ENCODE measurements around the gene LRRC26. TPM values are rescaled to one million over a fixed set of nuclear protein-coding genes. Genes with fewer than 3 reads are reported as not detected.
"Not testable (repeated sequence)": the region's sequence is repeated elsewhere in the genome, so short reads cannot be mapped to it uniquely, and the experiment has no call there.

LRRC26 gene
- polyA plus RNA-seq, 4 donors, result 0.12 to 0.29 (median 0.17) TPM; not detected in 1

DNA sequence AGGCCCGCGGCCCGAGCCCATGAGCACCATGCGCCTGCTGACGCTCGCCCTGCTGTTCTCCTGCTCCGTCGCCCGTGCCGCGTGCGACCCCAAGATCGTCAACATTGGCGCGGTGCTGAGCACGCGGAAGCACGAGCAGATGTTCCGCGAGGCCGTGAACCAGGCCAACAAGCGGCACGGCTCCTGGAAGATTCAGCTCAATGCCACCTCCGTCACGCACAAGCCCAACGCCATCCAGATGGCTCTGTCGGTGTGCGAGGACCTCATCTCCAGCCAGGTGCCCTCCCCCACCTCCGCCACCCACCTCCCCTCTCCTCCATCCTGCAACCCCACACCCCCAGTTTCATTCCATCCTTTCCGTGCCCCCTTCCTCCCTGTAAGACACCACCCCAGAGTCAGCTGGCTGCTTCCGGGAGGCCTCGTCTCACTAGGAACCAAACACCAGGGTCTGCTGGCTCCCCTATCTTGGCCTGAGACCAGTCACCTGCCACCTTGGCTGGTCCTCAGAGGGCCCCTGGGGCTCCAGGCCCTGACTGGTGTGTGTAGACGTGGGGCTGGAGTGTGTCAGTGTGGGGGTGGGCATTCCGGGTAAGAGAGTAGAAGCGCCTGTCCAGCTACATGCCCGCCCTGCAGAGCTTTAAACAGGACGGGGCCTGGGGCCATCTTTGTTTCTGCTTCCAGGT is 30.2 kb downstream of the LRRC26 start:
- DNase-seq (ENCODE audit: low read depth in 4 of 4, low spot score in 2 of 4), result no peak

DNA sequence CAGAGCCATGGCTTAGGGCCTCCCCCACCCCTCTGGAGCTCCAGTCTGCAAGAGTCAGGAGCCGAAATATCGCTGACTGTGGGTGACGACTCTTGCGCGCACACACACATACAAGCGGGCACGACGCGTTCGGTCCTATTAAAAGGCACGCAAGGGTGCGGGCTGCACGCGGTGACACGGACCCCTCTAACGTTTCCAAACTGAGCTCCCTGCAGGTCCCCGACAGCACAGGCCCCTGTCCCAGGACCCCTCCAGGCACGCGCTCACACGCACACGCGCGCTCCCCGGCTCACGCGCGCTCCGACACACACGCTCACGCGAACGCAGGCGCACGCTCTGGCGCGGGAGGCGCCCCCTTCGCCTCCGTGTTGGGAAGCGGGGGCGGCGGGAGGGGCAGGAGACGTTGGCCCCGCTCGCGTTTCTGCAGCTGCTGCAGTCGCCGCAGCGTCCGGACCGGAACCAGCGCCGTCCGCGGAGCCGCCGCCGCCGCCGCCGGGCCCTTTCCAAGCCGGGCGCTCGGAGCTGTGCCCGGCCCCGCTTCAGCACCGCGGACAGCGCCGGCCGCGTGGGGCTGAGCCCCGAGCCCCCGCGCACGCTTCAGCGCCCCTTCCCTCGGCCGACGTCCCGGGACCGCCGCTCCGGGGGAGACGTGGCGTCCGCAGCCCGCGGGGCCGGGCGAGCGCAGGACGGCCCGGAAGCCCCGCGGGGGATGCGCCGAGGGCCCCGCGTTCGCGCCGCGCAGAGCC is 31.0 kb downstream of the LRRC26 start, which contains the start of gene GRIN1:
Gene GRIN1 (plus strand): TSS at position 433 of the 746 bp plus-strand sequence. CDS start 333 bp downstream, outside the sequence.
- DNase-seq (ENCODE audit: low read depth in 4 of 4, low spot score in 2 of 4), result no peak

DNA sequence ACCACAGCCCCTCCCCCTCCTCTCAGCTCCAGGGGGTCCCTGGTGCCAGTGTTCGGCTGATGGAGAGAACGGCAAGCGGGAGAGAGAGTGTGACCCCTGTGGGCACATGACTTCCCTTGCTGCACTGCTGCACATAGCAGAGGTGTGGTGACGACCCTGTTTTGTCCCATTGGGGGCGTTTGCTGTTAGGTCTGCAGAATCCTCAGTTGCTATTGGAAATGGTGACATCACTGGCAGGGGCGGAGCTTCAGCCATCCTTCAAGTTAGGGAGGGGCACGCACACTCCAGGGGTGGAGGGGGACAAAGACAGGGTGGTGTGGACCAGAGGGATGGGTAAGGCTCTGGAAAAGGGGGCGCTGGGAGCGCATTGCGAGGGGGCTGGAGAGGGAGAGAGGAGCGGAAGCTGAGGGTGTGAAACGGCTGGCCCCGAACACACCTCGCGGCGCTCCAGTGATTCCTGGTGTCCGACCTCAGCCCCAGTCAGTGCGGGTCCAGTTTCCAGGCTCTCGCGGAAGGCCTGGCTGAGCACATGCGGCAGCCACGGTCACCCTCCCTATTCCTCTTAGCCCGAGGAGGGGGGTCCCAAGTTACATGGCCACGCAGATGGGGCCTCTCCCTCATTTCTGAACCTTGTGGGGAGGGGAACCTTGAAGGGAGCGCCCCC is 31.7 kb downstream of the LRRC26 start:
- no peak for DNase-seq (ENCODE audit: low read depth in 4 of 4, low spot score in 2 of 4)

DNA sequence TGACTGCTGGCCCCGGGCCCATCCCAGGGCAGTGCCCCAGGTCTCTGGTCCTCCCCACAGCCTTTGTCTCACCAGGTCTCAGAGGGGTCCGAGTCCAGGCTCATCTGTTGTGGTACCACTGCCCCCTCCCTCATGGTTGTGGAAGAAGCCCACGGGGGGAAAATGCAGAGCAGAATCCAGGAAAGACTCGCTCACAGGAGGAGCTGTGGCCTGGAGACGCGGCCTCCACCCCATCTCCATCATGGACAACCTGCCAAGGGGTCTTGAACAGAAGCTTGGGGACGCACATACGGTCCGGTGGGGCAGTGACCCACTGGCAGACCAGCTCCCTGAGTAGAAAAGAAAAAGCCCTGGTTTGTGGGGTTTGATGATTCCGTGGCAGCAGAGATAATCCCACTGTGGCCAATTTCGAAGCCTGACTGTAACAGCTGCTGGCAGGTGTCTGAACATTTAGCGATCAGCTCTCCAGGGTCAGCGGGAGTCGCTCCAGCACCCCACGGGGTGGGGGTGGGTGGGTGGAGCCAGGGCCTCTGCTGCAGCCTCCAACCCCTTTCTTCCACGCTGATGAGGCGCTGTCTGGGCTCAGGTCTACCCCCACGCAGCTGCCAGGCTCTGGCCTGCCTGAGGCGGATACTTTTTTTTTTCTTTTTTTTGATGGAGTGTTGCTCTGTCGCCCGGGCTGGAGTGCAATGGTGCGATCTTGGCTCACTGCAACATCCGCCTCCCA is 32.8 kb downstream of the LRRC26 start:
- DNase-seq (ENCODE audit: low read depth in 4 of 4, low spot score in 2 of 4), result no peak

DNA sequence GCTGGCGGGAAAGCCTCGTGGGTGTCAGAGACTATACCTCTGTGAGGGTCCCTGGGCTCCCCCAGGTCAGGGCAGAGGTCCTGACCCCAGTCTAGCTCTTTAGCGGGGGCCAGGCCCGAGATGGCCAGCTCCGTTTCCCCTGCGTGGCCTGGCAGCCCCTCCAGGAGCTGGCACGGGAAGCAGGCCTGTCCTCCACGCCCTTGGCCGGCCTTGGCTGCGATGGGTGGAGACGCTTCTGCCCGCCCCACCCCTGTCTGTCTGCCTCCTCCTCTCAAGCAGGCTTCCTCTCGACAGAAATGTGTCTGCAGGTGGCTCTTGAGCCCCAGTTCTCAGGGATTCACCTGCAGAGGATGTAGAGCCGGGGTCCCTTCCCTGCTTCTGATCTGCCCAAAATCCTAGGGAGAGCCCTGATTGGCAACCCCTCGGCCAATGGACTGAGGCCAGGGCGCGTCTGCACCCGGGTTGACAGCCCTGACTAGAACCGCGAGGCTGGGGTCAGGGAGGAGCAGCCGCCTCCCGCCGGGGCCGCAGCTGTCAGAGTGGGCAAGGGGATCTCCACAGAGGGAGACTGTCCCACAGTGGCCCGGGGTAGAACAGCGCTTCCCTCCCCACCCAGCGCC is 33.5 kb downstream of the LRRC26 start:
- DNase-seq (ENCODE audit: low read depth in 4 of 4, low spot score in 2 of 4), result no peak

DNA sequence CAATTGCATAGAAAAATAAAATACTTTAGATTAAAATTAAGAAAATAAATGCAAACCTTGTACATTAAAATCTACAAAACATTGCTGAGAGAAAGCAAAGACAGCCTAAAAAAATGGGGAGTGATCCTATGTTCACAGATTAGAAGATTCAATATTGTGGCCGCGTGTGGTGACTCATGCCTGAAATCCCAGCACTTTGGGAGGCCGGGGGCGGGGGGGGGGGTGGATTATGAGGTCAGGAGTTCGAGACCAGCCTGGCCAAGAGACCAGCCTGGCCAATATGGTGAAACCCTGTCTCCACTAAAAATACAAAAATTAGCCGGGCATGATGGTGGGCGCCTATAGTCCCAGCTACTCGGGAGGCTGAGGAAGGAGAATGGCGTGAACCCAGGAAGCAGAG is 34.7 kb downstream of the LRRC26 start:
- not testable (repeated sequence) for DNase-seq (ENCODE audit: low read depth in 4 of 4, low spot score in 2 of 4)

DNA sequence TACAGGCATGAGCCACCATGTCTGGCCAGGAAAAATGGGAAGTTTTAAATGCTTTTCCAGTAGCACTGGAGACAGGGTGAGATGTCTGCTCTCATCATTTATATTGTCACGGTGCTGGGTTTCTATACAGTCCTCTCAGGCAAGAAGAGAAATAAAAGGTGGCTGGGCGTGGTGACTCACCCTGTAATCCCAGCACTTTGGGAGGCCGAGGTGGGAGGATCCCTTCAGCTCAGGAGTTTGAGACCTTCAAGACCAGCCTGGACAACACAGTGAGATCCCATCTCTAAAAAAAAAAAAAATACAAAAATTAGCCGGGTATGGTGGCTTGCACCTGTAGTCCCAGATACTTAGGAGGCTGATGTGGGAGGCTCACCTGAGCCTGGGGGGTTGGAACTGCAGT is 35.7 kb downstream of the LRRC26 start:
- DNase-seq (ENCODE audit: low read depth in 4 of 4, low spot score in 2 of 4), result no peak

DNA sequence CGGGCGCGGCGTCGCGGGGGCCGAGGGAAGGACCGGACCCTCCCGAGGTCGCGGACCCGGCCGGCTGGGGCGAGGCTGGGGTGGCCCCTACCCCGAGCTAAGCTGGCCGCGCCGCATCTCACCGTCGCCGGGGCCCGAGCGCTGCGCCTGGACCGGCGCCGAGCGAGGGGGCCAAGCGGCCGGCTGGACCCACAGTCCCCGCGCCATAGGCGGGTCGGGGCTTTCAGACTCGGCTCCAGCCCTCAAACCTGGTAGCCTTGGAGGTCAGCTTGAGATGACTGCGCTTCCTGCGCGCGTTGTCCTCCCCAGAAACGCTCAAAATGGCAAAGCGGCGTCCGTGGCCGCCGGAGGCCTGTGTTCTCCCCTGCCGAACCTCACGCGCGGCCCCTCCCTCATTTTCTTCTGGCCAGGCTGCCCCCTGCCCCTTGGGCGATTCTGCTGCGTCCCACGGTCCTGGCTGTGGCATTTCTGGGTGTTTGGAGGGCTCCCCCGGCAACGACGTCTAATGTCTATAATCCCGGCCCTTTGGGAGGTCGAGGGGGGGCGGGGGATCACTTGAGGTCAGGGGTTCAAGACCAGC is 39.6 kb downstream of the LRRC26 start:
- no peak for DNase-seq (ENCODE audit: low read depth in 4 of 4, low spot score in 2 of 4)

DNA sequence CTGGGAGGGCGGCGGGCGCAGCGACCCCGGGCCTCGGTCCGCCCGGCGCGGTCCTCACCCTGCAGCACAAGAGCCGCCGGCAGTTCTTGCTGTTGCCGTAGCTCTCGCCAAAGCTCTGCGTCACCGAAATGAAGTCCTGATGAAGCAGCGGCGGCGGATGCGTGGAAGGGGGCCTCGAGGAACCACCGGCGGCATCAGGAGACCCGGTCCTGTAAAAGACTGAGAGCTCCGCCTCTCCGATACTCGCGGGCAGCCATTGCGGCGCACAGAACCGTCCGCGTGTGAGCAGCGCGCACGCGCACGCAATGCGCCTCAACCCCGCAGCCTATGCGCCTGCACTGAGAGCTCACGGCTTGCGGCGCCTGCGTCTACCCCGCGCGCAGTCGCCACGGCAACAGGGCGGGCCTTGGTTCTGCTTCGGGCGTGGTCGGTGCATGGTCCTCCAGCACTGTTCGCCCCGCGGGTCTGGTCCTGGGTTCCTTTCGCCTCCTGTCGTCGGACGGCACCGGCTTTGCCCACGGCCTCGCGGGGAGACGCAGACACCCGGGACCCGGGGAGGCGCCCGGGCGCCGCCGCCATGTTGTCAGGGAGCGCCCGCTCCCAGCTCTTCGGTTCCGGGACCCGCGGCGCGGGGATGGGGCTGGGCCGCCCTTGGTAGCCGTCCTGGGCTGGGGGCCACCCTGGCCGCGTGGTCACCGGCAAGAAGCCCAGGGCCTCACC is 40.2 kb downstream of the LRRC26 start:
- DNase-seq (ENCODE audit: low read depth in 4 of 4, low spot score in 2 of 4), result peak; percentile 47 to 81 (median 70)

DNA sequence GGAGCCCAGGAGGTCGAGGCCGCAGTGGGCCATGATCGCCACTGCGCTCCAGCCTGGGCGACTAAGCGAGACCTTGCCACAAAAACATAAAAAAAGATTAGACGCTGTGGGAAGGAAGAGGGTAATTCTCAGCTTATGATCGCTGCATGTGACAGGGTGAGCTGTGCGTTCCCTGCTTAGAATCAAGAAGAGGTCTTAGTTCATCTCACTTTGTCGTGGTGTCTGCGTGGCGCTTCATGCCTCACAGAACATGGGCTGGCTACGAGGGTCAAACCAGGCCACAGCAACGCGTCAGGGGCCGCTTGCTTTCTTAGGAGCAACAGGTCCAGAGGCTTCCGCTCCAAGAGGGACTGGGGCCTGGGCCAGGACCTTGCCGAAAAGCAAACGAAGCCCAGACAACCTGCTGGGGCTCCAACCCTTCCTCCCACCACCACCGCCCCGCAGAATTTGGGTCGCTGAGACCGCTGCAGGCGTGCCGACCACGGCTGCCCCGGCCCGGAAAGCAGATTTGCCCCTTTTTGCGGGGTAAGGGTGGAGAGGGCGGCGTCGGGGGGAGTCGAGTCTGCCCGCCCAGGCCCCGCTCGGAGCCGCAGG is 40.9 kb downstream of the LRRC26 start:
- DNase-seq (ENCODE audit: low read depth in 4 of 4, low spot score in 2 of 4), result no peak

DNA sequence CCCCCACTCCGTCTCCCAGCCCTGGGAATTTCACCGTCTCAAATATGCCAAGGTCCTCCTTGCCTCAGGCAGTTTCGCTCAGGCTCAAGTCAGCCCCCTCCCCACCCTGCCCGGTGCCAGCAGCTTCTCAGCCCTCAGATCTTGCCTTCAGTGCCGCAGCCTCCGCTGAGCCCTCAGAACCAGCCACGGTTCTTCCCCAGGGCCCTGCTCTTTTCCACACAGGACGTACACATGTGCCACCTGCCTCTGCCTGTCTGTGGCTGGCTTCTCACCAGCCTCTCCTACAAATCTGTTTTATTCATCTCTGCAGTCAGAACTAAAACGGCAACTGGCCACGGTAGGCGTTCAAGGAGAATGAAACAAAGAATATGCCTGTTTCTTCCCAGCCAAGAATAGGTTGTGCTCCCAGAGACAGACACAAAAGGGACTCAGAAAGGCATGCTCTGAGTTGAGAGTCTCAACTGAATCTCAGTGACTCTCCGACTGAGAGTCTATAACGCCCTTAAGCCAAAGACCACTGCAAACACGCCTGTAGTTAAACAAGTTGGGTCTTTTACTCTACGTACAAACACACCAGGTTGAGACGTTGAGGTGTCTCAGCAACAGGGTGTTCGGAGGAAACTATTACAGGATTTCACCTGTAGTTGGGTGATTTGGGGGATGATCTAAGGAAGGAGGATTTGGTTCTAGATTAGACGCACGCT is 41.5 kb downstream of the LRRC26 start:
- DNase-seq (ENCODE audit: low read depth in 4 of 4, low spot score in 2 of 4), result no peak

DNA sequence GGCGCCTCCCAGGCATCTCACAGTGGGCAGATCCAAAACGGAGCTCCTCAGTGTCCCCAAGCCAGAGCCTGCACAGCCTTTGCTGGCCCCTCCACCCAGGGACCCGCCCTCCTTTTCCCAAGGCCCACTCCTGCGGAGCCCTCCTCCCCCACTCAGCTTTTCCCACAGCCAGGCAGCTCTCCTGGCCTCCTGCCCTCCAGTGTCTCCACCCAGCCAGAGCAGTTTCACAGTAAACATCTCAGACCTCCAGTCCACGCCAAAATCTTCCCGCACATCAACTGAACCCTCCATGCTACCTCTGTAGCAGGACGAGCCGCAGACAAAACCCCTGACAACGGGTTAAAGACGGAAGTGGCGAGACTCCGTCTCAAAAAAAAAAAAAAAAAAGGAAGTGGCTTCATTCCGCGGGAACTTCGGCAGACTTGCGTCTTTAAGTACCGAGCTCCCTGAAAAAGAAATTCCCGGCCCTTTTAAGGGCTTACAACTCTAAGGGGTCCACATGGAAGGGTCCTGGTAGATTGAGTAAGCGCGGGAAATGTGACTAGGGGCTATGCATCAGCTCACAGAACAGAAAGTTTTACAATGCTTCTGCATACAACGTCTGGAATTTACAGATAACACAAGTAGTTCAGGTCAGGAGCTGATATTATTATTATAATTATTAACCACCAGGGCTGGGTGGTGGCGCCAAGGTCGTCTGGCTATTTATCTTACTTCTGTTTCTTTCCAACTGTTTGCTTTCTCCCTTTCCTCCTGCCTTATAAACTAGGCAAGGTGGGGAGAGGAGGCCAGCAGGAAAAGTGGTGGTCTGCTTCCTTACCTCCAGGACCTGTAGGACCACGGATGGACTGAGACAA is 42.3 kb downstream of the LRRC26 start:
- DNase-seq (ENCODE audit: low read depth in 4 of 4, low spot score in 2 of 4), result no peak

DNA sequence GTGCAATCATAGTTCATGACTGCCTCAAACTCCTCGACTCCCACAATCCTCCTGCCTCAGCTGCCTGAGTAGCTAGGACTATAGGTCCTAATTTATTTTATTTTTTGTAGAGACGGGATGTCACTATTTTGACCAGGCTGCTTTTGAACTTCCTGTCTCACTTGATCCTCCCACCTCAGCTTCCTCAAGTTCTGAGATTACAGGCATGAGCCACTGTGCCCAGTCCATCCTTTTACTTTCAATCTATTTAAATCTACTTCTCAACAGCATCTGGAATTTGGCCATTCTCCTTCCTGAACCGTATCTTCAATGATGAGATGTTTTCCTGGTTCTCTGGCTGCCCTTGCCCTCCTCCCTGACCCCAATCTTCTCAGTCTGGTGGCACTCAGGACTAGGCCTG is 43.1 kb downstream of the LRRC26 start:
- DNase-seq (ENCODE audit: low read depth in 4 of 4, low spot score in 2 of 4), result no peak

DNA sequence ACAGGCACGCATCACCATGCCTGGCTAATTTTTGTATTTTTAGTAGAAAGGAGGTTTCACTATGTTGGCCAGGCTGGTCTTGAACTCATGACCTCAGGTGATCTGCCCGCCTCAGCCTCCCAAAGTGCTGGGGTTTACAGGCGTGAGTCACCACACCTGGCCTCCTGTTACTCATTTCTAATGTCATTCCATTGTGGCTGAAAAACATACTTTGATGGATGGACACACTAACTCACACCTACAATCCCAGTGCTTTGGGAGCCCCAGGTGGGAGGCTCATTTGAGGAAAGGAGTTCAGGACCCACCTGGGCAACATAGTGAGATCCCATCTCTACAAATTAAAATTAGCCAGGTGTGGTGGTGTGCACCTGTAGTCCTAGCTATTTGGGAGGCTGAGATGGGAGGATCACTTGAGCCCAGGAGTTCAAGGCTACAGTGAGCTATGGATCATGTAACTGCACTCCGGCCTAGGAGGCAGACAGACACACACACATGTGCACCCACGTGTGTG is 45.8 kb downstream of the LRRC26 start:
- DNase-seq (ENCODE audit: low read depth in 4 of 4, low spot score in 2 of 4), result not testable (repeated sequence)

DNA sequence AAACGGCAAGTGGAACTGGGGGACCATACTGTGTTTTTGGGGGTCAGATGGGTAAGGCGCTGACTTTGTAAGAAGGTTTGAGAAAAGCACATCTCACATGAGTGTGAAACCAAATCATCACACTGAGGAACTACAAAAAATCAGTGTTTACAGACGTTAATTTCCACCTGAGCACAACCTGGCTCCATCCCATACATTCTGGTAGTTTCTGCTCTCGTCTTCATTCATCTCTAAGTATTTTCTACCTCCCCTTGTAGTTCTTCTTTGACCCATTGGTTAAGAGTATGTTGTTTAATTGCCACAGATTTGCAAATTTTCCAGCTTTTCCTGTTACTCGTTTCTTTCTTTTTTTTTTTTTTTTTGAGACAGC is 46.4 kb downstream of the LRRC26 start:
- no peak for DNase-seq (ENCODE audit: low read depth in 4 of 4, low spot score in 2 of 4)

DNA sequence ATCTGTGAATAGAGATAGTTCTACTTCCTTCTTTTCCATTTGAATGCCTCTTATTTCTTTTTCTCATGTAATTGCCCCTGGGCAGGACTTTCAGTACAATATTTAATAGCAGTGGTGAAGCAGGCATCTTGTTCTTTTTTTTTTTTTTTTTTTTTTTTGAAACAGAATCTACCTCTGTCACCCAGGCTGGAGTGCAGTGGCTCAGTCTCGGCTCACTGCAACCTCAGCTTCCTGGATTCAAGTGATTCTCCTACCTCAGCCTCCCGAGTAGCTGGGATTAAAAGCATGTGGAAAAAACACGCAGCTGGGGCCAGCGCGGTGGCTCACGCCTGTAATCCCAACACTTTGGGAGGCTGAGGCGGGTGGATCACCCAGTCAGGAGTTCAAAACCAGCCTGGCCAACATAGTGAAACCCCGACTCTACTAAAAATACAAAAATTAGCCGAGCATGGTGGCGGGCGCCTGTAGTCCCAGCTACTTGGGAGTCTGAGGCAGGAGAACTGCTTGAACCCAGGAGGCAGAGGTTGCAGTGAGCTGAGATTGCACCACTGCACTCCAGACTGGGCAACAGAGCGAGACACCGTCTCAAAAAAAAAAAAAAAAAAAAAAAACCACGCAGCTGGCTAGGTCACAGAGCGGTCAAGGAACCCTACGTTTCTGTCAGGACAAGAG is 46.9 kb downstream of the LRRC26 start:
- not testable (repeated sequence) for DNase-seq (ENCODE audit: low read depth in 4 of 4, low spot score in 2 of 4)

Measured in left renal cortex interstitium (tissue), 4 donors.